K562 (cell line): Measurements from ENCODE around the gene DNAJB1. TPM values are rescaled to one million over a fixed set of nuclear protein-coding genes. Genes with fewer than 3 reads are reported as not detected.

Source experiments
- AFF4 ChIP-seq: sonication (generic); formaldehyde crosslinking; IDR thresholded peaks from 2 replicates; pipeline ENCODE4 v1.8.0; 2023; ENCODE audit warnings: mild to moderate bottlenecking, missing genetic modification reagents
- CBX8 ChIP-seq: fragments of 200-600 bp; sonication (generic); IDR thresholded peaks from 2 replicates; pipeline ENCODE4 v1.6.1; 2012; ENCODE audit warnings: borderline replicate concordance, mixed run types, low read depth, mild to moderate bottlenecking, moderate library complexity, mixed read lengths, low read length, control low read depth, inconsistent platforms; ENCODE audit not compliant: poor library complexity, severe bottlenecking; ENCODE audit errors: extremely low read depth
- WHSC1 ChIP-seq: IDR thresholded peaks from one replicate; pipeline ENCODE4 v1.6.1; 2012; ENCODE audit warnings: low read length, control low read depth, inconsistent platforms
- polyA plus RNA-seq, 8 experiments: library from polyadenylated mRNA; depleted of rRNA in 4 of 8; stranded (reverse) in 5 of 8; unstranded in 3 of 8; fragments of >200 nt; fragmentation: Nextera tagmentation in 2 of 8; fragmentation: Illumina TruSeq in 1 of 8; extraction: Ambion mirVana in 2 of 8; extraction: Trizol in 1 of 8; gene quantifications; 2 replicates each; pipeline versions ENCODE4 v1.2.1 to v1.2.3, GENCODE V29; 2011 to 2014; ENCODE audit warnings: inconsistent platforms in 1 of 8, missing spikeins in 1 of 8
- total RNA-seq, 7 experiments: library from RNA; depleted of rRNA in 6 of 7; stranded (reverse); fragments of >200 nt in 6 of 7; fragmentation: Illumina TruSeq in 2 of 7; extraction: Trizol in 2 of 7; gene quantifications; 2 replicates each; pipeline versions ENCODE4 v1.2.1 to v1.2.3, GENCODE V29; 2011 to 2021; ENCODE audit warnings: low replicate concordance in 1 of 7
- TF ChIP-seq, protein P1 (sequence below): sonication (generic); formaldehyde crosslinking; IDR thresholded peaks from 2 replicates; pipeline ENCODE4 v1.8.1; 2023; ENCODE audit warnings: mild to moderate bottlenecking, missing genetic modification reagents

The DNAJB1 gene
- total and polyA plus RNA-seq, 9 of the 15 experiments (the other 6 are each of a cell fraction or from before 2014, with no cell fraction given): 13.2 to 113 (median 62.1) TPM

DNA sequence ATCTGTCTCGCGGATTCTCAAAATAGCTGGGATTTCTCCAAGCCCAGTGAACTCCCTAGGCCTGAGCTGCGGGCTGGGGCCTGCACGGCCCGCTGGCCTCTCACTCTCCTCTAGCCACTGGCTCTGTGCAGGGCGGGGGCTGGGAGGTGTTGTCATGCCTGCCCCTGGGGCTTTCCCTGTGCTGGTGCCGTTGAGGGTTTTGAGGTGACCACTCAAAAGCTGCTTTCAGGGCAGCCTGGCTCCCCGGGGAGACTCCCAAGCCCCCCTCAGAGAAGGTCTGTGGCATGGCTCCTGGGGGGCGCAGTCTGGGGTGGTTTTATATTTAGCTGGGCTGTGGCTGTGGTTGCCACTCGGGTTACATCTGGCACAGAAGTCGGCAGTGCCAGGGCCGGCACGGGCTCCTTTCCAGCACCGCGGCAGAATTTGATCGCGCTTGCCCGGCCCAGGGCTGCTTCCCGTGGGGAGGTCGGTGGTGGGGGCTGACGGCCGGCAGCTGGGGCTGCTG is 43.7 kb upstream of the DNAJB1 start (continued):
- TF ChIP-seq, protein P1, sequence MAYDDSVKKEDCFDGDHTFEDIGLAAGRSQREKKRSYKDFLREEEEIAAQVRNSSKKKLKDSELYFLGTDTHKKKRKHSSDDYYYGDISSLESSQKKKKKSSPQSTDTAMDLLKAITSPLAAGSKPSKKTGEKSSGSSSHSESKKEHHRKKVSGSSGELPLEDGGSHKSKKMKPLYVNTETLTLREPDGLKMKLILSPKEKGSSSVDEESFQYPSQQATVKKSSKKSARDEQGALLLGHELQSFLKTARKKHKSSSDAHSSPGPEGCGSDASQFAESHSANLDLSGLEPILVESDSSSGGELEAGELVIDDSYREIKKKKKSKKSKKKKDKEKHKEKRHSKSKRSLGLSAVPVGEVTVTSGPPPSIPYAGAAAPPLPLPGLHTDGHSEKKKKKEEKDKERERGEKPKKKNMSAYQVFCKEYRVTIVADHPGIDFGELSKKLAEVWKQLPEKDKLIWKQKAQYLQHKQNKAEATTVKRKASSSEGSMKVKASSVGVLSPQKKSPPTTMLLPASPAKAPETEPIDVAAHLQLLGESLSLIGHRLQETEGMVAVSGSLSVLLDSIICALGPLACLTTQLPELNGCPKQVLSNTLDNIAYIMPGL (CRISPR knock-in tag): no peak
- TF ChIP-seq AFF4 (CRISPR knock-in tag) (no peak), CBX8 (no peak), WHSC1 (no peak)
